Subcutaneous adipose tissue (tissue), 4 donors: Measurements from ENCODE around the gene EIPR1. TPM values are rescaled to one million over a fixed set of nuclear protein-coding genes. Genes with fewer than 3 reads are reported as not detected.

Experiments
- CTCF ChIP-seq: fragments of 450-650 bp; IDR thresholded peaks from one replicate; pipeline ENCODE4 v1.5.1; 2016; ENCODE audit warnings: low read depth, mild to moderate bottlenecking, control low read depth, antibody characterized with exemption, moderate library complexity
- total RNA-seq, 4 donors: library from RNA; depleted of rRNA; stranded (reverse); fragments of >200 nt; gene quantifications; one replicate each; pipeline ENCODE4 v1.1.0, GENCODE V29; 2016

Gene EIPR1
- total RNA-seq, 4 donors from 2014 or later = 13.9 to 27.6 (median 16.1) TPM

GRCh38 chr2:3316456-3317276, 61.0 kb downstream of the EIPR1 start:
- TF ChIP-seq CTCF = no peak

GRCh38 chr2:3314626-3315025, 63.0 kb downstream of the EIPR1 start:
- TF ChIP-seq CTCF = no peak

GRCh38 chr2:3313781-3314375, 63.7 kb downstream of the EIPR1 start:
- no peak for TF ChIP-seq CTCF

- no peak for TF ChIP-seq CTCF
These were observed 64.9 kb downstream of the EIPR1 start for GRCh38 chr2:3312576-3313345.

GRCh38 chr2:3311601-3312000, 66.0 kb downstream of the EIPR1 start:
- no peak for TF ChIP-seq CTCF

GRCh38 chr2:3309496-3310355, 67.9 kb downstream of the EIPR1 start:
- no peak for TF ChIP-seq CTCF
